Astrocyte (in vitro differentiated cells and primary cell): ENCODE measurements around the gene SLC25A22. TPM values are rescaled to one million over a fixed set of nuclear protein-coding genes. Genes with fewer than 3 reads are reported as not detected.

Source experiments
- DNase-seq: peaks from one replicate; pipeline ENCODE4 v3.0.0-alpha.2; 2010; ENCODE audit warnings: low read depth
- FAIRE-seq: peaks from 2 replicates; lab custom pipeline; 2011; peaks lifted over from hg19 to GRCh38; lab: Jason Lieb, UNC
- H2AFZ ChIP-seq: 2 replicates; pipeline ENCODE4 v1.6.0; 2012; ENCODE audit warnings: low read depth, low read length, inconsistent platforms
- H3K27ac ChIP-seq: 2 replicates; pipeline ENCODE4 v1.5.1; 2011; ENCODE audit warnings: low read depth, low read length, inconsistent platforms
- H3K27me3 ChIP-seq: 2 replicates; pipeline ENCODE4 v1.6.0; 2011; ENCODE audit warnings: low read length, inconsistent platforms; ENCODE audit not compliant: insufficient read depth
- H3K36me3 ChIP-seq: 2 replicates; pipeline ENCODE4 v1.5.1; 2011; ENCODE audit warnings: low read length, inconsistent platforms; ENCODE audit not compliant: insufficient read depth
- H3K4me1 ChIP-seq: 2 replicates; pipeline ENCODE4 v1.5.1; 2011; ENCODE audit warnings: low read length, inconsistent platforms; ENCODE audit not compliant: insufficient read depth
- H3K4me2 ChIP-seq: 2 replicates; pipeline ENCODE4 v1.6.0; 2012; ENCODE audit warnings: low read length, inconsistent platforms
- H3K4me3 ChIP-seq: 2 replicates; pipeline ENCODE4 v1.5.1; 2011; ENCODE audit warnings: low read depth, mild to moderate bottlenecking, low read length, inconsistent platforms; ENCODE audit not compliant: insufficient read depth
- H3K79me2 ChIP-seq: 2 replicates; pipeline ENCODE4 v1.6.0; 2012; ENCODE audit warnings: mild to moderate bottlenecking, low read length, inconsistent platforms; ENCODE audit not compliant: insufficient read depth
- H3K9ac ChIP-seq: 2 replicates; pipeline ENCODE4 v1.6.0; 2012; ENCODE audit warnings: mild to moderate bottlenecking, low read length, inconsistent platforms
- H3K9me3 ChIP-seq: 2 replicates; pipeline ENCODE4 v1.5.1; 2012; ENCODE audit warnings: low read depth, mild to moderate bottlenecking, low read length, inconsistent platforms; ENCODE audit not compliant: insufficient read depth
- H4K20me1 ChIP-seq: 2 replicates; pipeline ENCODE4 v1.6.0; 2012; ENCODE audit warnings: low read length, inconsistent platforms; ENCODE audit not compliant: insufficient read depth
- H3K27ac Mint-ChIP-seq: one replicate; pipeline ENCODE4 v1.8.0; 2021; ENCODE audit warnings: mild to moderate bottlenecking, mixed read lengths; ENCODE audit not compliant: unreplicated experiment
- H3K27me3 Mint-ChIP-seq: one replicate; pipeline ENCODE4 v1.8.0; 2021; ENCODE audit warnings: low read depth, mixed read lengths; ENCODE audit not compliant: unreplicated experiment
- H3K36me3 Mint-ChIP-seq: one replicate; pipeline ENCODE4 v1.8.0; 2021; ENCODE audit warnings: low read depth, mixed read lengths; ENCODE audit not compliant: unreplicated experiment
- H3K4me1 Mint-ChIP-seq: one replicate; pipeline ENCODE4 v1.8.0; 2021; ENCODE audit warnings: low read depth, mixed read lengths; ENCODE audit not compliant: unreplicated experiment
- H3K4me3 Mint-ChIP-seq: one replicate; pipeline ENCODE4 v1.8.0; 2021; ENCODE audit warnings: mild to moderate bottlenecking, moderate library complexity, mixed read lengths; ENCODE audit not compliant: unreplicated experiment
- H3K9me3 Mint-ChIP-seq: one replicate; pipeline ENCODE4 v1.8.0; 2021; ENCODE audit warnings: mild to moderate bottlenecking, mixed read lengths; ENCODE audit not compliant: unreplicated experiment
- EZH2 ChIP-seq: IDR thresholded peaks from 2 replicates; pipeline ENCODE4 v1.6.1; 2012; ENCODE audit warnings: mild to moderate bottlenecking, low read length, inconsistent platforms; ENCODE audit not compliant: insufficient read depth
- total RNA-seq: library from RNA; stranded (reverse); gene quantifications from 2 replicates; pipeline ENCODE4 v1.2.1, GENCODE V29; 2021
- TF ChIP-seq, protein P1 (sequence below): IDR thresholded peaks from 2 replicates; pipeline ENCODE4 v1.5.1; 2011; ENCODE audit warnings: low read depth, mild to moderate bottlenecking, inconsistent platforms, low read length, moderate library complexity; ENCODE audit not compliant: insufficient read depth

The SLC25A22 gene
- total RNA-seq, 1 donor from 2014 or later: 21.4 TPM

DNA sequence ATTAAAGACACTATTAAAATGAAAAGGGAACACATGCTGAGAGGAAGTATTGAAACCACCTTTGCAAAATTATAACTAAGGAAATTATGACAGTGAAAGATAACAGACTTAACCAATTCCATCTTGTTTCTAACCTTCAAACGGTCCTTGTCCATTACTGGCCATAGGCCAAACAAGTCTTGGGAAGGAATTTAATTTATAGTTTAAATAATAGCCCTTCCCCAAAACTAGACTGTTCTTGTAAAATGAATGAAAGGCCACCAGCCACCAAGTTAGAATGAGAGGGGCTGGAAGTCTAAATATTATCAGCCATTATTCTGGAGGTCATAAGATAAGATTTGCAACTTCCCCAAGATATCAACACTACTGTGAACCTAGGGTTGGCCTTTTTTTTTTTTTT, 52.7 kb downstream of the SLC25A22 start:
- no peak overlapping the region for H3K27ac Mint-ChIP-seq
- peaks cover 15% of the 10 kb centered on the region for H3K4me1 ChIP-seq
- no peaks in the 10 kb centered on the region for H3K27me3 ChIP-seq
- no peak for DNase-seq
- peaks cover 10% of the 10 kb centered on the region for H3K4me1 Mint-ChIP-seq
- no peaks in the 10 kb centered on the region for H3K36me3 Mint-ChIP-seq
- H3K79me2 ChIP-seq: peaks cover 32% of the 10 kb centered on the region
- H2AFZ ChIP-seq: no peak overlapping the region
- H3K27ac ChIP-seq: no peak overlapping the region
- peaks cover 22% of the 10 kb centered on the region for H4K20me1 ChIP-seq
- no peaks in the 10 kb centered on the region for H3K36me3 ChIP-seq
- H3K9me3 ChIP-seq: no peaks in the 10 kb centered on the region
- no peak for TF ChIP-seq EZH2
- TF ChIP-seq, protein P1, sequence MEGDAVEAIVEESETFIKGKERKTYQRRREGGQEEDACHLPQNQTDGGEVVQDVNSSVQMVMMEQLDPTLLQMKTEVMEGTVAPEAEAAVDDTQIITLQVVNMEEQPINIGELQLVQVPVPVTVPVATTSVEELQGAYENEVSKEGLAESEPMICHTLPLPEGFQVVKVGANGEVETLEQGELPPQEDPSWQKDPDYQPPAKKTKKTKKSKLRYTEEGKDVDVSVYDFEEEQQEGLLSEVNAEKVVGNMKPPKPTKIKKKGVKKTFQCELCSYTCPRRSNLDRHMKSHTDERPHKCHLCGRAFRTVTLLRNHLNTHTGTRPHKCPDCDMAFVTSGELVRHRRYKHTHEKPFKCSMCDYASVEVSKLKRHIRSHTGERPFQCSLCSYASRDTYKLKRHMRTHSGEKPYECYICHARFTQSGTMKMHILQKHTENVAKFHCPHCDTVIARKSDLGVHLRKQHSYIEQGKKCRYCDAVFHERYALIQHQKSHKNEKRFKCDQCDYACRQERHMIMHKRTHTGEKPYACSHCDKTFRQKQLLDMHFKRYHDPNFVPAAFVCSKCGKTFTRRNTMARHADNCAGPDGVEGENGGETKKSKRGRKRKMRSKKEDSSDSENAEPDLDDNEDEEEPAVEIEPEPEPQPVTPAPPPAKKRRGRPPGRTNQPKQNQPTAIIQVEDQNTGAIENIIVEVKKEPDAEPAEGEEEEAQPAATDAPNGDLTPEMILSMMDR: no peak
- H3K4me3 ChIP-seq: no peak overlapping the region
- H3K4me3 Mint-ChIP-seq: no peak overlapping the region
- no peaks in the 10 kb centered on the region for H3K9me3 Mint-ChIP-seq
- H3K9ac ChIP-seq: no peak overlapping the region
- no peaks in the 10 kb centered on the region for H3K27me3 Mint-ChIP-seq
- FAIRE-seq: no peak
- no peak overlapping the region for H3K4me2 ChIP-seq

DNA sequence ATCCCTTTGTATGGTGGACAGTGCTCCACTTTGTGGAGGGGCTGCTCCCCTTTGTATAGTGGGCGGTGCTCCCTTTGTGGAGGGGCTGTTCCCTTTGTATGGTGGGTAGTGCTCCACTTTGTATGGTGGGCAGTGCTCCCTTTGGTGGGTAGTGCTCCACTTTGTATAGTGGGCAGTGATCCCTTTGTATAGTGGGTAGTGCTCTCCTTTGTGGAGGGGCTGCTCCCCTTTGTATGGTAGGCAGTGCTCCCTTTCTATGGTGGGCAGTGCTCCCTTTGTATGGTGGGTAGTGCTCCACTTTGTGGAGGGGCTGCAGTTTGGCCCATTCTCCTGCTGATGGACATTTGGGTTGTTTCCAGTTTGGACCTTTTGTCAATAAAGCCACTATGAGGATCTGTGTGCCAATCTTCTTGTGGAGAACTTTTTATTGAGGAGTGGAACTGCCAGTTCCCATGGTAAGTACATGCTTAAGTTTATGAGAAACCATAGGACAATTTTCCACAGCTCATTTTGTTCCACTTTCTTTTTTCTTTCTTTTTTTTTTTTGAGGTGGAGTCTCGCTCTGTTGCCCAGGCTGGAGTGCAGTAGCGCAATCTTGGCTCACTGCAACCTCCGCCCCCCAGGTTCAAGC, 55.4 kb downstream of the SLC25A22 start:
- no peak overlapping the region for H2AFZ ChIP-seq
- no peaks in the 10 kb centered on the region for H4K20me1 ChIP-seq
- DNase-seq (no peak), FAIRE-seq (no peak)
- Mint-ChIP-seq H3K27ac (no peak overlapping the region), H3K9me3 (no peaks in the 10 kb centered on the region), H3K36me3 (no peaks in the 10 kb centered on the region), H3K4me1 (peaks cover 5% of the 10 kb centered on the region), H3K27me3 (peaks cover 9% of the 10 kb centered on the region), H3K4me3 (no peak overlapping the region)
- H3K27me3 ChIP-seq: no peaks in the 10 kb centered on the region
- H3K27ac ChIP-seq: no peak overlapping the region
- H3K4me3 ChIP-seq: no peak overlapping the region
- peaks cover 3% of the 10 kb centered on the region for H3K4me1 ChIP-seq
- no peaks in the 10 kb centered on the region for H3K9me3 ChIP-seq
- no peak overlapping the region for H3K9ac ChIP-seq
- peaks cover 5% of the 10 kb centered on the region for H3K79me2 ChIP-seq
- H3K4me2 ChIP-seq: no peak overlapping the region
- no peaks in the 10 kb centered on the region for H3K36me3 ChIP-seq
- no peak for TF ChIP-seq EZH2
- TF ChIP-seq, protein P1: no peak

DNA sequence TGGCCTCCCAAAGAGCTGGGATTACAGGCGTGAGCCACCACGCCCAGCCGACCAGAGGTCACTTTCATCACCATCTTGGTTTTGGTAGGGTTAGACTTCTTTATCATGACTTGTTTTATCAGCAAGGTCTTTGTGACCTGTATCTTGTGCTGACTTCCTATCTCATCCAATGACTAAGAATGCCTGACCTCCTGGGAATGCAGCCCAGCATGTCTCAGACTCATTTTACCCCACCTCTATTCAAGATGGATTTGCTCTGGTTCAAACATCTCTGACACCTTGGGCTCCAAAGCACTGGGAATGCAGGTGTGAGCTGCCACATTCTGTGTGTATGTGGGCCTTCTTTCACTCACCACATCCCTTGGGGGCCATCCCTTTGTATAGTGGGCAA, 55.9 kb downstream of the SLC25A22 start:
- Histone ChIP-seq H3K9me3 (no peaks in the 10 kb centered on the region), H3K4me3 (no peak overlapping the region), H3K27ac (no peak overlapping the region), H3K36me3 (no peaks in the 10 kb centered on the region), H4K20me1 (no peaks in the 10 kb centered on the region), H3K9ac (no peak overlapping the region), H3K4me2 (no peak overlapping the region), H3K4me1 (peaks cover 3% of the 10 kb centered on the region), H3K79me2 (no peaks in the 10 kb centered on the region), H3K27me3 (peaks cover 5% of the 10 kb centered on the region), H2AFZ (no peak overlapping the region)
- DNase-seq (no peak), FAIRE-seq (no peak)
- H3K27me3 Mint-ChIP-seq: peaks cover 12% of the 10 kb centered on the region
- no peaks in the 10 kb centered on the region for H3K36me3 Mint-ChIP-seq
- no peak overlapping the region for H3K27ac Mint-ChIP-seq
- H3K4me3 Mint-ChIP-seq: no peak overlapping the region
- TF ChIP-seq, protein P1: no peak
- H3K9me3 Mint-ChIP-seq: no peaks in the 10 kb centered on the region
- H3K4me1 Mint-ChIP-seq: peaks cover 9% of the 10 kb centered on the region
